GM23248 (cell line): ENCODE results near the gene TAGLN2. TPM values are rescaled to one million over a fixed set of nuclear protein-coding genes. Genes with fewer than 3 reads are reported as not detected.

Experiments used
- DNase-seq: peaks from one replicate; pipeline ENCODE4 v3.0.0-alpha.2; 2015
- H2AFZ ChIP-seq: fragments of 200-600 bp; sonication (generic); 2 replicates; pipeline ENCODE4 v1.6.1; 2016; ENCODE audit warnings: antibody characterized with exemption
- H3F3A ChIP-seq: fragments of 200-600 bp; sonication (generic); 2 replicates; pipeline ENCODE4 v1.6.1; 2016; ENCODE audit warnings: mild to moderate bottlenecking, antibody characterized with exemption, mixed run types; ENCODE audit not compliant: insufficient read depth
- H3K27ac ChIP-seq: fragments of 200-600 bp; sonication (generic); 2 replicates; pipeline ENCODE4 v1.5.1; 2016; ENCODE audit warnings: mild to moderate bottlenecking
- H3K27me3 ChIP-seq: fragments of 200-600 bp; sonication (generic); replicated peaks from 2 replicates; pipeline ENCODE4 v1.6.1; 2016; ENCODE audit warnings: mild to moderate bottlenecking; ENCODE audit not compliant: insufficient read depth
- H3K36me3 ChIP-seq: fragments of 200-600 bp; sonication (generic); 2 replicates; pipeline ENCODE4 v1.6.1; 2016; ENCODE audit warnings: low read depth, mild to moderate bottlenecking
- H3K4me1 ChIP-seq: fragments of 200-600 bp; sonication (generic); 2 replicates; pipeline ENCODE4 v1.6.1; 2016; ENCODE audit warnings: mild to moderate bottlenecking; ENCODE audit not compliant: insufficient read depth
- H3K4me2 ChIP-seq: fragments of 200-600 bp; sonication (generic); one replicate; pipeline ENCODE4 v1.6.1; 2016; ENCODE audit warnings: mild to moderate bottlenecking; ENCODE audit not compliant: unreplicated experiment
- H3K4me3 ChIP-seq: fragments of 200-600 bp; sonication (generic); 2 replicates; pipeline ENCODE4 v1.5.1; 2016; ENCODE audit warnings: mild to moderate bottlenecking
- H3K79me2 ChIP-seq: fragments of 200-600 bp; sonication (generic); 2 replicates; pipeline ENCODE4 v1.6.1; 2016; ENCODE audit warnings: mild to moderate bottlenecking; ENCODE audit not compliant: insufficient read depth
- H3K9ac ChIP-seq: fragments of 200-600 bp; sonication (generic); 2 replicates; pipeline ENCODE4 v1.6.1; 2016; ENCODE audit warnings: mild to moderate bottlenecking
- H3K9me2 ChIP-seq: fragments of 200-600 bp; sonication (generic); 2 replicates; pipeline ENCODE4 v1.6.1; 2016; ENCODE audit warnings: mixed run types, mild to moderate bottlenecking, moderate library complexity; ENCODE audit not compliant: insufficient read depth
- H3K9me3 ChIP-seq: fragments of 200-600 bp; sonication (generic); one replicate; pipeline ENCODE4 v1.6.1; 2017; ENCODE audit warnings: low read depth
- H4K20me1 ChIP-seq: fragments of 200-600 bp; sonication (generic); 2 replicates; pipeline ENCODE4 v1.6.0; 2016; ENCODE audit not compliant: insufficient read depth
- EZH2 ChIP-seq: fragments of 200-600 bp; sonication (generic); IDR thresholded peaks from 2 replicates; pipeline ENCODE4 v1.6.1; 2018; ENCODE audit warnings: antibody characterized with exemption, mild to moderate bottlenecking; ENCODE audit not compliant: insufficient read depth, poor library complexity, severe bottlenecking
- EZH2phosphoT487 ChIP-seq: fragments of 200-600 bp; sonication (generic); IDR thresholded peaks from 2 replicates; pipeline ENCODE4 v1.6.1; 2018; ENCODE audit warnings: antibody characterized with exemption, moderate library complexity, mild to moderate bottlenecking, low read depth; ENCODE audit not compliant: insufficient read depth
- WGBS, 2 experiments: methylation state at CpG; one replicate each; pipeline ENCODE4 v1.1.6; 2015 to 2017; ENCODE audit warnings: low lambda C conversion rate in 2 of 2, low coverage in 1 of 2; ENCODE audit errors: missing lambda C conversion rate in 2 of 2; 5-methylcytosine and 5-hydroxymethylcytosine counted together
- in situ Hi-C: fragments of 300-500 bp; cut with MboI; formaldehyde crosslinking; loops from 2 replicates; pipeline ENCODE4 v1.15.0; 2020
- microRNA-seq: library from miRNA; unstranded; fragments of <30 nt; microRNA quantifications from one replicate; pipeline ENCODE4, GENCODE V29; 2016; ENCODE audit warnings: borderline number of aligned reads
- polyA plus RNA-seq: library from polyadenylated mRNA; unstranded; fragments of >200 nt; fragmentation: Nextera tagmentation; extraction: Ambion mirVana; gene quantifications from 2 replicates; pipeline ENCODE4 v1.2.1, GENCODE V29; 2016
- small RNA-seq: library from RNA; depleted of rRNA; stranded (forward); fragments of <200 nt; gene quantifications from one replicate; pipeline ENCODE3, GENCODE V24; 2014; ENCODE audit warnings: low read depth, low replicate concordance
- total RNA-seq: library from RNA; depleted of rRNA; stranded (reverse); fragments of >200 nt; shearing (Covaris generic); gene quantifications from 2 replicates; pipeline ENCODE4 v1.2.3, GENCODE V29; 2014; rRNA removed

TAGLN2 gene
- total and polyA plus RNA-seq, 2 experiments from 2014 or later, result 400 to 692 TPM

GRCh38 chr1:159869607-159870006, 55.7 kb downstream of the TAGLN2 start:
- H3K4me1 ChIP-seq, result peaks cover 13% of the 10 kb centered on the region
- H3K9ac ChIP-seq, result no peak overlapping the region
- TF ChIP-seq EZH2, result no peak
- no peak for TF ChIP-seq EZH2phosphoT487
- no peaks in the 10 kb centered on the region for H3K9me3 ChIP-seq
- H4K20me1 ChIP-seq, result no peaks in the 10 kb centered on the region
- H3K79me2 ChIP-seq, result no peaks in the 10 kb centered on the region
- H3K4me3 ChIP-seq, result no peak overlapping the region
- H3K4me2 ChIP-seq, result no peak overlapping the region
- H3K27ac ChIP-seq, result no peak overlapping the region
- WGBS, 2 experiments, result 53 to 59% methylated on average over 1 of the region's 1 CpG
- in situ Hi-C loops, result no loop called here
- peaks cover 17% of the 10 kb centered on the region for H3F3A ChIP-seq
- no peaks in the 10 kb centered on the region for H3K36me3 ChIP-seq
- no peak overlapping the region for H2AFZ ChIP-seq
- no peaks in the 10 kb centered on the region for H3K9me2 ChIP-seq
- peak; percentile 33 for DNase-seq
- no peaks in the 10 kb centered on the region for H3K27me3 ChIP-seq

DNA sequence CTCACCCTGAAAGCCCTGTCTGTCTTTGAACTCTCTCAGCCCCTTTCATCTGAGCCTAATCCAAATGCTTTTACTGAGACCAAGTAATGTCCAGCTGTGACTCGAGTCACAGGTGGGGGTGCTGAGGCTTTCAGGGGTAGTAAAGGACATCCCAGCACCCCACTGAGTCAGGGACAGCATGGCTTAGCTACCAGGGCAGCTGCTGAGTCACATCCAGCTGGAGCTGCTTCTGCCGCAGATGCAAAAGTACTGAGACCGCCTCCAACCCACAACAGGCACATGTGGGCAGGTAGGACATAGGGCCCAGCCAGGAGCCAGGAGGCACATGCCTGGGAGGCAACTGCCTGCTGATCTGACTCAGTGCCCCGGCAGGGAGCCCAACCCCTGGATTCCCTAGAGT, 56.1 kb downstream of the TAGLN2 start:
- H3K27ac ChIP-seq, result no peak overlapping the region
- H4K20me1 ChIP-seq, result no peaks in the 10 kb centered on the region
- H3K27me3 ChIP-seq, result no peaks in the 10 kb centered on the region
- no peaks in the 10 kb centered on the region for H3K79me2 ChIP-seq
- TF ChIP-seq EZH2 (no peak), EZH2phosphoT487 (no peak)
- in situ Hi-C loops, result no loop called here
- H3K9me2 ChIP-seq, result no peaks in the 10 kb centered on the region
- H3K36me3 ChIP-seq, result no peaks in the 10 kb centered on the region
- H2AFZ ChIP-seq, result no peak overlapping the region
- peak; percentile 85 for DNase-seq
- no peak overlapping the region for H3K4me2 ChIP-seq
- no peaks in the 10 kb centered on the region for H3K9me3 ChIP-seq
- H3K4me3 ChIP-seq, result no peak overlapping the region
- peaks cover 13% of the 10 kb centered on the region for H3K4me1 ChIP-seq
- WGBS, 2 experiments, result 12 to 31% methylated on average over 4 of the region's 4 CpGs
- no peak overlapping the region for H3K9ac ChIP-seq
- H3F3A ChIP-seq, result peaks cover 17% of the 10 kb centered on the region

GRCh38 chr1:159868766-159869165, 56.5 kb downstream of the TAGLN2 start:
- DNase-seq, result no peak
- Histone ChIP-seq H2AFZ (no peak overlapping the region), H3K4me1 (peaks cover 13% of the 10 kb centered on the region), H3K27ac (no peak overlapping the region), H3K9me3 (no peaks in the 10 kb centered on the region), H3K4me2 (no peak overlapping the region), H3K27me3 (no peaks in the 10 kb centered on the region), H3K79me2 (no peaks in the 10 kb centered on the region), H3K36me3 (no peaks in the 10 kb centered on the region), H3K4me3 (no peak overlapping the region), H3K9ac (no peak overlapping the region), H3F3A (peaks cover 17% of the 10 kb centered on the region), H3K9me2 (no peaks in the 10 kb centered on the region), H4K20me1 (no peaks in the 10 kb centered on the region)
- TF ChIP-seq EZH2 (no peak), EZH2phosphoT487 (no peak)
- 77 to 88% methylated on average over 3 of the region's 3 CpGs for WGBS, 2 experiments
- in situ Hi-C loops, result no loop called here

Small RNA genes within 50 kb of the gene (microRNA-seq; reads per million reads assigned to microRNA genes)
- gene MIR4259, result not detected

Small RNA genes within 50 kb of the gene (small RNA-seq; reads per million reads assigned to genes)
- not detected for gene MIR4259

Other genes with a start within 250 kb of the TAGLN2 start
- gene CRP, start 210.9 kb downstream of the TAGLN2 start, total RNA-seq, result not detected in 2 replicates
- not detected in 2 replicates for gene CRP, start 210.9 kb downstream of the TAGLN2 start, polyA plus RNA-seq
- 32.6 and 33.8 TPM in 2 replicates for gene DUSP23, start 144.5 kb downstream of the TAGLN2 start, total RNA-seq
- gene DUSP23, start 144.5 kb downstream of the TAGLN2 start, polyA plus RNA-seq, result 51.4 and 52.1 TPM in 2 replicates
- not detected in 2 replicates for gene FCRL6, start 123.1 kb downstream of the TAGLN2 start, total RNA-seq
- not detected in 2 replicates for gene FCRL6, start 123.1 kb downstream of the TAGLN2 start, polyA plus RNA-seq
- gene SLAMF8, start 98.6 kb downstream of the TAGLN2 start, total RNA-seq, result not detected in 2 replicates
- gene SLAMF8, start 98.6 kb downstream of the TAGLN2 start, polyA plus RNA-seq, result 0.16 TPM in 1 of 2 replicates, not detected in the other
- not detected in 2 replicates for gene VSIG8, start 62.9 kb downstream of the TAGLN2 start, total RNA-seq
- gene VSIG8, start 62.9 kb downstream of the TAGLN2 start, polyA plus RNA-seq, result not detected in 2 replicates
- not detected in 2 replicates for gene CFAP45, start 25.3 kb downstream of the TAGLN2 start, total RNA-seq
- 0.34 and 0.51 TPM in 2 replicates for gene CFAP45, start 25.3 kb downstream of the TAGLN2 start, polyA plus RNA-seq
- not detected in 2 replicates for gene IGSF9, start 20.1 kb upstream of the TAGLN2 start, total RNA-seq
- gene IGSF9, start 20.1 kb upstream of the TAGLN2 start, polyA plus RNA-seq, result 0.13 TPM in 1 of 2 replicates, not detected in the other
- gene SLAMF9, start 28.7 kb upstream of the TAGLN2 start, total RNA-seq, result not detected in 2 replicates
- gene SLAMF9, start 28.7 kb upstream of the TAGLN2 start, polyA plus RNA-seq, result 0.48 and 0.51 TPM in 2 replicates
- 4.8 and 5.5 TPM in 2 replicates for gene PIGM, start 106.5 kb upstream of the TAGLN2 start, total RNA-seq
- 5.4 and 5.7 TPM in 2 replicates for gene PIGM, start 106.5 kb upstream of the TAGLN2 start, polyA plus RNA-seq
- not detected in 2 replicates for gene KCNJ10, start 144.7 kb upstream of the TAGLN2 start, total RNA-seq
- not detected in 2 replicates for gene KCNJ10, start 144.7 kb upstream of the TAGLN2 start, polyA plus RNA-seq
- 0.13 TPM in 1 of 2 replicates, not detected in the other for gene KCNJ9, start 156.0 kb upstream of the TAGLN2 start, total RNA-seq
- not detected in 2 replicates for gene KCNJ9, start 156.0 kb upstream of the TAGLN2 start, polyA plus RNA-seq
- gene IGSF8, start 173.1 kb upstream of the TAGLN2 start, total RNA-seq, result 43.3 and 52.2 TPM in 2 replicates
- 32.9 and 34.6 TPM in 2 replicates for gene IGSF8, start 173.1 kb upstream of the TAGLN2 start, polyA plus RNA-seq
- gene ATP1A2, start 190.3 kb upstream of the TAGLN2 start, total RNA-seq, result 0.11 and 0.13 TPM in 2 replicates
- gene ATP1A2, start 190.3 kb upstream of the TAGLN2 start, polyA plus RNA-seq, result 0.14 and 0.30 TPM in 2 replicates
- not detected in 2 replicates for gene ATP1A4, start 226.1 kb upstream of the TAGLN2 start, total RNA-seq
- gene ATP1A4, start 226.1 kb upstream of the TAGLN2 start, polyA plus RNA-seq, result not detected in 2 replicates